Trophoblast cell (in vitro differentiated cells and primary cell): ENCODE results near the gene PHKB.

ENCODE experiments used
- DNase-seq, 2 donors: peaks; one replicate each; pipeline ENCODE4 v3.0.0-alpha.2; 2016
- H2AFZ ChIP-seq: 2 replicates; pipeline ENCODE4 v1.6.1; 2013; ENCODE audit warnings: low read length, moderate library complexity, mild to moderate bottlenecking; ENCODE audit not compliant: insufficient read depth, poor library complexity
- H2AK5ac ChIP-seq: 2 replicates; pipeline ENCODE4 v1.6.1; 2013; ENCODE audit warnings: mild to moderate bottlenecking, low read length
- H2BK120ac ChIP-seq: 2 replicates; pipeline ENCODE4 v1.6.1; 2013; ENCODE audit warnings: low read length, mild to moderate bottlenecking, moderate library complexity; ENCODE audit not compliant: insufficient read depth, poor library complexity
- H2BK12ac ChIP-seq: 2 replicates; pipeline ENCODE4 v1.6.1; 2013; ENCODE audit warnings: mild to moderate bottlenecking, low read length, moderate library complexity
- H2BK5ac ChIP-seq: 2 replicates; pipeline ENCODE4 v1.6.1; 2013; ENCODE audit warnings: low read length, low read depth, moderate library complexity, mild to moderate bottlenecking; ENCODE audit not compliant: poor library complexity
- H3K14ac ChIP-seq: 2 replicates; pipeline ENCODE4 v1.6.1; 2013; ENCODE audit warnings: mild to moderate bottlenecking, low read length
- H3K18ac ChIP-seq: 2 replicates; pipeline ENCODE4 v1.6.1; 2013; ENCODE audit warnings: mild to moderate bottlenecking, low read length
- H3K23ac ChIP-seq: 2 replicates; pipeline ENCODE4 v1.6.1; 2013; ENCODE audit warnings: low read length
- H3K27ac ChIP-seq: 2 replicates; pipeline ENCODE4 v1.5.1; 2013; ENCODE audit warnings: low read depth, mild to moderate bottlenecking, inconsistent platforms, low read length, moderate library complexity
- H3K27me3 ChIP-seq: 2 replicates; pipeline ENCODE4 v1.6.1; 2013; ENCODE audit warnings: inconsistent platforms, mild to moderate bottlenecking, low read length, moderate library complexity; ENCODE audit not compliant: insufficient read depth
- H3K36me3 ChIP-seq, 2 experiments: 1 replicate in 1 of 2; 2 replicates in 1 of 2; pipeline ENCODE4 v1.6.1; 2013; ENCODE audit warnings: low read length in 2 of 2, mild to moderate bottlenecking in 2 of 2, moderate library complexity in 1 of 2; ENCODE audit not compliant: insufficient read depth in 2 of 2, control insufficient read depth in 1 of 2
- H3K4ac ChIP-seq: 2 replicates; pipeline ENCODE4 v1.6.1; 2013; ENCODE audit warnings: low read depth, mild to moderate bottlenecking, low read length, moderate library complexity
- H3K4me1 ChIP-seq, 2 experiments: 1 replicate in 1 of 2; 2 replicates in 1 of 2; pipeline ENCODE4 v1.6.1; 2013; ENCODE audit warnings: low read length in 2 of 2, mild to moderate bottlenecking in 2 of 2, moderate library complexity in 1 of 2; ENCODE audit not compliant: insufficient read depth in 2 of 2, control insufficient read depth in 1 of 2
- H3K4me2 ChIP-seq: 2 replicates; pipeline ENCODE4 v1.6.1; 2013; ENCODE audit warnings: inconsistent platforms, mild to moderate bottlenecking, low read length, moderate library complexity
- H3K4me3 ChIP-seq: 2 replicates; pipeline ENCODE4 v1.5.1; 2013; ENCODE audit warnings: mild to moderate bottlenecking, low read depth, low read length, inconsistent platforms
- H3K79me1 ChIP-seq: one replicate; pipeline ENCODE4 v1.6.1; 2013; ENCODE audit warnings: low read length
- H3K79me2 ChIP-seq: 2 replicates; pipeline ENCODE4 v1.6.1; 2013; ENCODE audit warnings: low read length, mild to moderate bottlenecking; ENCODE audit not compliant: control insufficient read depth, insufficient read depth, poor library complexity
- H3K9ac ChIP-seq: 2 replicates; pipeline ENCODE4 v1.6.1; 2013; ENCODE audit warnings: mild to moderate bottlenecking, low read length
- H3K9me3 ChIP-seq: 2 replicates; pipeline ENCODE4 v1.6.1; 2013; ENCODE audit warnings: low read depth, mild to moderate bottlenecking, control low read depth, inconsistent platforms, low read length; ENCODE audit not compliant: insufficient read depth
- H4K12ac ChIP-seq: 2 replicates; pipeline ENCODE4 v1.6.1; 2013; ENCODE audit warnings: low read depth, mild to moderate bottlenecking, low read length, moderate library complexity
- H4K8ac ChIP-seq: 2 replicates; pipeline ENCODE4 v1.6.1; 2013; ENCODE audit warnings: low read depth, mild to moderate bottlenecking, low read length, moderate library complexity
- H4K91ac ChIP-seq: one replicate; pipeline ENCODE4 v1.6.1; 2013; ENCODE audit warnings: low read depth, mild to moderate bottlenecking, low read length, moderate library complexity
- WGBS: extraction: QIAGEN DNeasy Blood & Tissue Kit; methylation state at CpG from one replicate; pipeline ENCODE4 v1.1.7; 2013; ENCODE audit warnings: missing lambda C conversion rate; ENCODE audit not compliant: insufficient read length, insufficient coverage; ENCODE audit errors: extremely low coverage; 5-methylcytosine and 5-hydroxymethylcytosine counted together

PHKB gene

DNA sequence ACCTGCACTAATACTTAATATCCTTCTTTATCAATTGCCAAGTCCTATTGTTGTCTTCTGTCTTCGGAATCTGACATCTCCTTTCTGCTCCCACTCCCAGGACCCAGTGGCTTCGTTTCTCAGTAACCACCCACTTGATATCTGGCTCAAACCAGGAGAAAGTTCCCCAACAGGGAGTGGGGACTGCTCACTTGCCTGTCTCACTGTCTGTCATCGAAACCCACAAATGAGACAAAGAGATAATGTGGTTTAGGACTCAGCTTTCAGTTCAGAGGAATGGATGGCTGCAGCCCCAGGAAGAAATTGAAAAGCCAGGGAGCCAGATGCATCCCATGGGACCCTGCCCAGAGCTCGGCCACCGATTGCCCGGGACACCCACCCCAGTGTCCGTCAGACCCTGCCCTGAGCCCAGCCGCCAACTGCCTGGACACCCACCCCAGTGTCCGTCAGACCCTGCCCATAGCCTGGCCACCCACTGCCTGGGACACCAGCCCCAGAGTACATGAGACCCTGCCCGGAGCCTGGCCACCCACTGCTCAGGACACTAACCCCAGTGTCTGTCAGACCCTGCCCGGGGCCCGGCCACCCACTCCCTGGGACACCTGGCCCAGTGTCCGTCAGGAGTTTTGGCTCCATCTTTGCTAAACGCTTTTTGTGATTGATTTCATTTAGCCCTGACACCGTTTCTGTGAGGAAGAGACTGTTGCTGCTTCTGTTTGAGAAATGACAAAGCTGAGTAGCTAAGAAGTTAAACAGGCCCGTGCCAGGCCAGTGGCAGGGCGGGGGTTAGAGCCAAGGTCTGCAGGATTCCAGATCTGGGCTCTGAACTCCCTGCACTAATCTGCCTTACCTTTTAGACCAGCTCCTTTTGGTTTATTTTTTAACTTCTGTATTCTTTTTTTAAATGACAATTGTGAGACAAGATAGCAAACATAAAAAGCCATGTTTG, 251.4 kb downstream of the PHKB start:
- Histone ChIP-seq H2AK5ac (peak overlapping the region; percentile 95), H3K36me3 (no peaks in the 10 kb centered on the region), H2BK12ac (peak overlapping the region; percentile 99), H2AFZ (peak overlapping the region; percentile 81), H3K23ac (no peak overlapping the region), H3K18ac (peak overlapping the region; percentile 95), H2BK5ac (peak overlapping the region; percentile 87), H3K79me1 (peaks cover 11% of the 10 kb centered on the region), H3K9me3 (no peaks in the 10 kb centered on the region), H3K4me1 (peaks cover 10 to 13% of the 10 kb centered on the region in 2 experiments), H4K12ac (peak overlapping the region; percentile 73), H3K4me3 (no peak overlapping the region), H4K8ac (peak overlapping the region; percentile 86), H4K91ac (peak overlapping the region; percentile 97), H3K14ac (peak overlapping the region; percentile 98), H3K79me2 (peaks cover 2% of the 10 kb centered on the region), H2BK120ac (peak overlapping the region; percentile 97), H3K9ac (no peak overlapping the region), H3K27ac (peak overlapping the region; percentile 88), H3K27me3 (no peaks in the 10 kb centered on the region), H3K4ac (peak overlapping the region; percentile 60), H3K4me2 (peak overlapping the region; percentile 5)
- DNase-seq: no peak
- WGBS: no CpG with 5 or more reads among the region's 17 CpGs

DNA sequence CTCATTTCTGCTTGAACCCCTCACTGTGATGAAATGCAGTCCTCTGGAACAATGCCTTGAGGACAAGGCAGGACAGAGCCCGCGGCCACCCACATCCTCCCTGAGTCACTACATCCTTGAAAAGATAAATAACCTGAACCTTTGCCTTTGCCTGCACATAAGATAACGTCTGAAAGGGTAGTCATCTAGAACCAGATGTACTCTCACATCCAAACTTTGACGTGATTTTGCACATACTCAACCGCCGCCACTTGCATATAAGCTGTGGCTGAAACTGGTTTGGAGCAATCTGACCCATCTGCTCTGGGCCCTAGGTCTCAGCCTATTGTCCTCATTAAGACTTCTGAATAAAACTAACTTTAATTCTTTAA, 252.1 kb downstream of the PHKB start:
- peak overlapping the region; percentile 54 for H3K27ac ChIP-seq

DNA sequence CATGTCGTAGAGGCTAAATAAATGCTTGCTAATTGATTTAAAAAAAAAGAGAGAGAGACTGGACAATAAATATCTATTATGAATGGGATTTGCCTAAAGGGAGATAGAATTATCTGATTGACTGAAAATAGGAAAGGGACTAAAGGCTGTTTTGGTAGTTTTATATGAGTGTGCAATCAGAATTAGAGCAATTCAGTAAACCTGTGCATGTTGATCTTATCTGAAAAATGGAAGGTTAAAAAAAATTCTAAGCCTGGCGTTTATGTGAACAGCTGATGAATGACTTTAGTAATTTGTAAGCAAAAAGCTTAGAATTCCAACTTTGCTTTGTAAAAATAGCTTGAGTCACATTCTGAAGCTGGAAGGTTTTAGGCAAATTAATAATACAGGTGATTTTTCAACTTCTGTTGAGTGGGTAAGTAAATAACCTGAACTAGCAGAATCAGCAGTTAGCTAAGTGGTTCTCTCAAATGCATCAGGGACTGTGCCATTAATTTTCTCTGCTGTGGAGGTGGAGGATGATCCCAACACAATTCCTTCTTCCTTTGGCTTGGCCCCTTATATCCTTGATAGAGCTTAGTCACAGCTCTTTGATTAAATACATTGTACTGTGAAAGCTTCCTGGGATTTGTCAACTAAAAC, 254.4 kb downstream of the PHKB start:
- H3K4me2 ChIP-seq: no peak overlapping the region
- no peak overlapping the region for H3K4me3 ChIP-seq
- H4K8ac ChIP-seq: no peak overlapping the region
- no peak overlapping the region for H3K27ac ChIP-seq
- no peak overlapping the region for H3K4ac ChIP-seq
- no peak overlapping the region for H3K14ac ChIP-seq
- H3K27me3 ChIP-seq: no peaks in the 10 kb centered on the region
- no peak overlapping the region for H2AFZ ChIP-seq
- H3K79me2 ChIP-seq: peaks cover 2% of the 10 kb centered on the region
- H4K12ac ChIP-seq: no peak overlapping the region
- H2AK5ac ChIP-seq: no peak overlapping the region
- H2BK5ac ChIP-seq: no peak overlapping the region
- no peaks in the 10 kb centered on the region for H3K36me3 ChIP-seq
- H3K23ac ChIP-seq: no peak overlapping the region
- no peak overlapping the region for H3K18ac ChIP-seq
- no peaks in the 10 kb centered on the region for H3K9me3 ChIP-seq
- no peak overlapping the region for H2BK120ac ChIP-seq
- no peak overlapping the region for H3K9ac ChIP-seq
- H2BK12ac ChIP-seq: no peak overlapping the region
- DNase-seq: peak; percentile 5 to 85
- H3K4me1 ChIP-seq: peaks cover 10 to 13% of the 10 kb centered on the region in 2 experiments
- peaks cover 11% of the 10 kb centered on the region for H3K79me1 ChIP-seq
- WGBS: no CpG with 5 or more reads among the region's 2 CpGs
- H4K91ac ChIP-seq: no peak overlapping the region

More for the DNA sequence above, 252.1 kb downstream of the PHKB start:
- no peak overlapping the region for H3K9ac ChIP-seq
- no peak overlapping the region for H2BK120ac ChIP-seq
- no peak overlapping the region for H4K12ac ChIP-seq
- no peak overlapping the region for H2AFZ ChIP-seq
- H3K18ac ChIP-seq: no peak overlapping the region
- no peak overlapping the region for H2AK5ac ChIP-seq
- H3K27me3 ChIP-seq: no peaks in the 10 kb centered on the region
- peak; percentile 89 to 92 for DNase-seq
- no CpG with 5 or more reads among the region's 6 CpGs for WGBS
- H3K9me3 ChIP-seq: no peaks in the 10 kb centered on the region
- H3K4ac ChIP-seq: no peak overlapping the region
- no peak overlapping the region for H4K91ac ChIP-seq
- H2BK12ac ChIP-seq: no peak overlapping the region
- H3K14ac ChIP-seq: no peak overlapping the region
- peaks cover 2% of the 10 kb centered on the region for H3K79me2 ChIP-seq
- H3K4me3 ChIP-seq: no peak overlapping the region
- peaks cover 11% of the 10 kb centered on the region for H3K79me1 ChIP-seq
- no peak overlapping the region for H3K4me2 ChIP-seq
- H3K23ac ChIP-seq: no peak overlapping the region
- no peak overlapping the region for H4K8ac ChIP-seq
- H2BK5ac ChIP-seq: no peak overlapping the region
- peaks cover 10 to 13% of the 10 kb centered on the region in 2 experiments for H3K4me1 ChIP-seq
- no peaks in the 10 kb centered on the region for H3K36me3 ChIP-seq

DNA sequence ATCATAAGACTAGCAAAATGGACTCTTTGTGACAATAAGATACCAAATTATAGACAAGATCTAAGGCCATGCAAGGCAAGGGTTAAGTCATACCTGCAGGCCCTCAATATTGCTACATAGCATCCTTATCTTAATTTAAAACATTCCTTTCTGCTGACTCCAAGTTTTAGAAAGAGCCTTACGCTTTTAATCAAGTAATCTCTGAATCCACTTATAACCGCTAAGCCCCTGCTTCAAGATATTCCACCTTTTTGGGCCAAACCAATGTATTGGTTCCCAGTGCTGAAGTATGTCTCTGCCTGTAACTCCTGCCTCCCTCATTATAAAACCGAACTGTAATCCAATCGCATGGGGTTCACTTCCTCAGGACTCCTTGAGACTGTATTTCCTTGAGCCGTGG, 255.4 kb downstream of the PHKB start:
- H3K18ac ChIP-seq: no peak overlapping the region
- H3K9me3 ChIP-seq: no peaks in the 10 kb centered on the region
- no peak overlapping the region for H3K4me2 ChIP-seq
- H3K14ac ChIP-seq: no peak overlapping the region
- peaks cover 11% of the 10 kb centered on the region for H3K79me1 ChIP-seq
- H2BK120ac ChIP-seq: no peak overlapping the region
- H2AFZ ChIP-seq: no peak overlapping the region
- WGBS: no CpG with 5 or more reads among the region's 5 CpGs
- H2BK5ac ChIP-seq: no peak overlapping the region
- H3K79me2 ChIP-seq: peaks cover 2% of the 10 kb centered on the region
- H3K4me3 ChIP-seq: no peak overlapping the region
- no peak overlapping the region for H3K27ac ChIP-seq
- peaks cover 10 to 13% of the 10 kb centered on the region in 2 experiments for H3K4me1 ChIP-seq
- no peak overlapping the region for H2AK5ac ChIP-seq
- peak; percentile 34 to 80 for DNase-seq
- no peaks in the 10 kb centered on the region for H3K36me3 ChIP-seq
- H2BK12ac ChIP-seq: no peak overlapping the region
- no peak overlapping the region for H3K23ac ChIP-seq
- H3K4ac ChIP-seq: no peak overlapping the region
- no peak overlapping the region for H4K8ac ChIP-seq
- no peak overlapping the region for H4K91ac ChIP-seq
- H3K27me3 ChIP-seq: no peaks in the 10 kb centered on the region
- H4K12ac ChIP-seq: no peak overlapping the region
- no peak overlapping the region for H3K9ac ChIP-seq
